H1 (cell line): ENCODE data around the gene CIAO3. TPM values are rescaled to one million over a fixed set of nuclear protein-coding genes. Genes with fewer than 3 reads are reported as not detected.

Experiments
- CTCF ChIA-PET: fragments of 300-600 bp; sonication (Branson Sonifier 250); formaldehyde crosslinking; loops from one replicate; lab custom pipeline; 2021; ENCODE audit not compliant: partially characterized antibody; lab: Charles Lee
- POLR2A ChIA-PET: fragments of 300-600 bp; sonication (Branson Sonifier 250); formaldehyde crosslinking; loops from one replicate; lab custom pipeline; 2021; ENCODE audit warnings: inconsistent platforms; ENCODE audit not compliant: partially characterized antibody; lab: Charles Lee
- DNase-seq, 2 experiments: peaks; one replicate each; pipeline versions ENCODE4 v3.0.0 to v3.0.0-alpha.2; 2010 to 2022; ENCODE audit warnings: low spot score in 2 of 2, low read depth in 1 of 2, mixed read lengths in 1 of 2
- FAIRE-seq: peaks from 2 replicates; lab custom pipeline; 2011; peaks lifted over from hg19 to GRCh38; lab: Jason Lieb, UNC
- H2AFZ ChIP-seq: 2 replicates; pipeline ENCODE4 v1.8.1; 2012; ENCODE audit warnings: low read length, inconsistent platforms
- H2AK5ac ChIP-seq: 2 replicates; pipeline ENCODE4 v1.6.1; 2013; ENCODE audit warnings: low read depth, low read length
- H2BK120ac ChIP-seq: replicated peaks from 2 replicates; pipeline ENCODE3; 2013; ENCODE audit warnings: low read depth, low read length, inconsistent platforms
- H2BK12ac ChIP-seq: 2 replicates; pipeline ENCODE4 v1.6.1; 2013; ENCODE audit warnings: low read depth, low read length
- H2BK15ac ChIP-seq: 2 replicates; pipeline ENCODE4 v1.6.1; 2013; ENCODE audit warnings: low read length
- H2BK20ac ChIP-seq: 2 replicates; pipeline ENCODE4 v1.6.1; 2013; ENCODE audit warnings: low read length
- H2BK5ac ChIP-seq: 2 replicates; pipeline ENCODE4 v1.6.1; 2013; ENCODE audit warnings: low read depth, low read length
- H3K14ac ChIP-seq: 2 replicates; pipeline ENCODE4 v1.6.1; 2013; ENCODE audit warnings: inconsistent platforms; ENCODE audit not compliant: insufficient read length
- H3K18ac ChIP-seq: 2 replicates; pipeline ENCODE4 v1.6.1; 2013; ENCODE audit warnings: low read length; ENCODE audit errors: extremely low read depth
- H3K23ac ChIP-seq: 2 replicates; pipeline ENCODE4 v1.6.1; 2013; ENCODE audit warnings: inconsistent platforms; ENCODE audit not compliant: insufficient read length
- H3K23me2 ChIP-seq: 2 replicates; pipeline ENCODE4 v1.6.1; 2013; ENCODE audit warnings: low read depth, low read length
- H3K27ac ChIP-seq: 2 replicates; pipeline ENCODE4 v1.6.1; 2011; ENCODE audit warnings: low read depth, low read length, inconsistent platforms
- H3K27me3 ChIP-seq, 4 experiments: replicated peaks in 1 of 4; 1 replicate in 1 of 4; 2 replicates in 3 of 4; pipeline versions ENCODE4 v1.6.1 to v1.8.1; 2011 to 2013; ENCODE audit warnings: low read length in 3 of 4, mild to moderate bottlenecking in 3 of 4, inconsistent platforms in 2 of 4, mixed read lengths in 2 of 4, moderate library complexity in 1 of 4; ENCODE audit not compliant: control insufficient read depth in 3 of 4, insufficient read depth in 3 of 4; ENCODE audit errors: extremely low read depth in 1 of 4
- H3K36me3 ChIP-seq, 4 experiments: 2 replicates each; pipeline versions ENCODE4 v1.6.1 to v1.8.1; 2011 to 2013; ENCODE audit warnings: mild to moderate bottlenecking in 4 of 4, low read length in 3 of 4, moderate library complexity in 2 of 4, control low read depth in 1 of 4, inconsistent platforms in 1 of 4; ENCODE audit not compliant: insufficient read depth in 4 of 4, control insufficient read depth in 2 of 4
- H3K4ac ChIP-seq: replicated peaks from 2 replicates; pipeline ENCODE3; 2013; ENCODE audit warnings: low read length, low read depth, mixed read lengths, inconsistent platforms; ENCODE audit not compliant: insufficient read length
- H3K4me1 ChIP-seq, 4 experiments: replicated peaks in 1 of 4; 1 replicate in 1 of 4; 2 replicates in 3 of 4; pipeline versions ENCODE4 v1.6.1 to v1.8.1; 2011 to 2013; ENCODE audit warnings: low read length in 3 of 4, inconsistent platforms in 2 of 4, mixed read lengths in 1 of 4; ENCODE audit not compliant: insufficient read depth in 4 of 4, control insufficient read depth in 3 of 4
- H3K4me2 ChIP-seq, 2 experiments: 2 replicates each; pipeline versions ENCODE4 v1.6.1 to v1.8.1; 2011 to 2013; ENCODE audit warnings: low read depth in 2 of 2, low read length in 2 of 2, control low read depth in 1 of 2, inconsistent platforms in 1 of 2, mild to moderate bottlenecking in 1 of 2; ENCODE audit not compliant: insufficient read depth in 1 of 2
- H3K4me3 ChIP-seq, 4 experiments: fragments of 200-600, 300-600 bp in 1 of 4; sonication (generic), shearing (Covaris generic), sonication (Bioruptor Twin) in 1 of 4; 2 replicates each; pipeline versions ENCODE4 v1.5.1 to v1.8.1; 2011 to 2016; ENCODE audit warnings: low read length in 4 of 4, low read depth in 3 of 4, control low read depth in 2 of 4, inconsistent platforms in 2 of 4, mild to moderate bottlenecking in 2 of 4, mixed read lengths in 1 of 4, moderate library complexity in 1 of 4; ENCODE audit not compliant: insufficient read depth in 2 of 4; ENCODE audit errors: extremely low read depth in 1 of 4
- H3K56ac ChIP-seq: replicated peaks from 2 replicates; pipeline ENCODE3; 2013; ENCODE audit warnings: low read depth, mild to moderate bottlenecking, mixed read lengths, low read length, inconsistent platforms; ENCODE audit not compliant: insufficient read length
- H3K79me1 ChIP-seq: 2 replicates; pipeline ENCODE4 v1.6.1; 2013; ENCODE audit warnings: low read depth, low read length, control low read depth
- H3K79me2 ChIP-seq, 2 experiments: 2 replicates each; pipeline versions ENCODE4 v1.6.1 to v1.8.1; 2012 to 2013; ENCODE audit warnings: low read length in 2 of 2, mild to moderate bottlenecking in 2 of 2, inconsistent platforms in 1 of 2; ENCODE audit not compliant: insufficient read depth in 2 of 2, control insufficient read depth in 1 of 2
- H3K9ac ChIP-seq, 4 experiments: replicated peaks in 1 of 4; 1 replicate in 1 of 4; 2 replicates in 3 of 4; pipeline versions ENCODE4 v1.6.1 to v1.8.1; 2011 to 2013; ENCODE audit warnings: low read depth in 3 of 4, low read length in 3 of 4, control low read depth in 2 of 4, mild to moderate bottlenecking in 2 of 4, moderate library complexity in 2 of 4, inconsistent platforms in 1 of 4; ENCODE audit errors: extremely low read depth in 1 of 4
- H3K9me3 ChIP-seq, 2 experiments: 2 replicates each; pipeline versions ENCODE4 v1.6.1 to v1.8.1; 2012 to 2013; ENCODE audit warnings: mild to moderate bottlenecking in 2 of 2, moderate library complexity in 2 of 2, control low read depth in 1 of 2, inconsistent platforms in 1 of 2, low read depth in 1 of 2, low read length in 1 of 2, mixed read lengths in 1 of 2; ENCODE audit not compliant: insufficient read depth in 2 of 2
- H4K20me1 ChIP-seq, 2 experiments: replicated peaks in 1 of 2; 2 replicates each; pipeline versions ENCODE3 to v1.8.1; 2011 to 2013; ENCODE audit warnings: inconsistent platforms in 2 of 2, low read length in 2 of 2, mild to moderate bottlenecking in 1 of 2; ENCODE audit not compliant: insufficient read depth in 2 of 2, control insufficient read depth in 1 of 2
- H4K5ac ChIP-seq: 2 replicates; pipeline ENCODE4 v1.6.1; 2013; ENCODE audit warnings: low read length, low read depth, mixed read lengths, inconsistent platforms; ENCODE audit not compliant: insufficient read length
- H4K8ac ChIP-seq: 2 replicates; pipeline ENCODE4 v1.8.0; 2013; ENCODE audit warnings: mild to moderate bottlenecking, moderate library complexity, low read length, inconsistent platforms; ENCODE audit not compliant: insufficient read depth; ENCODE audit errors: extremely low read depth
- H4K91ac ChIP-seq: replicated peaks from 2 replicates; pipeline ENCODE3; 2013; ENCODE audit warnings: low read length, mixed read lengths, inconsistent platforms; ENCODE audit not compliant: insufficient read length
- CBX5 ChIP-seq: fragments of 300-800, 300-1000 bp; sonication (generic); IDR thresholded peaks from 2 replicates; pipeline ENCODE4 v1.7.1; 2016; ENCODE audit warnings: antibody characterized with exemption, low read length, low read depth
- CEBPB ChIP-seq: IDR thresholded peaks from 2 replicates; pipeline ENCODE4 v1.6.1; 2012; ENCODE audit warnings: low read depth, low read length
- GTF2F1 ChIP-seq: IDR thresholded peaks from 2 replicates; pipeline ENCODE4 v1.6.1; 2012; ENCODE audit warnings: low read depth, low read length, improper control_type of control experiment, borderline replicate concordance
- HDAC2 ChIP-seq, 2 experiments: fragments of 300-600 bp in 1 of 2; sonication (generic) in 1 of 2; IDR thresholded peaks; 2 replicates each; pipeline ENCODE4 v1.6.1; 2011 to 2012; ENCODE audit warnings: low read depth in 2 of 2, low read length in 2 of 2, mild to moderate bottlenecking in 2 of 2, moderate library complexity in 2 of 2, borderline replicate concordance in 1 of 2, inconsistent platforms in 1 of 2
- HDAC6 ChIP-seq: IDR thresholded peaks from one replicate; pipeline ENCODE4 v1.7.1; 2012; ENCODE audit warnings: low read depth, mild to moderate bottlenecking, inconsistent platforms, low read length, moderate library complexity
- KDM1A ChIP-seq: fragments of 200-600, 300-600 bp; sonication (generic); IDR thresholded peaks from 2 replicates; pipeline ENCODE4 v1.7.1; 2016; ENCODE audit warnings: mild to moderate bottlenecking, low read length, borderline replicate concordance
- MAFK ChIP-seq: IDR thresholded peaks from 2 replicates; pipeline ENCODE4 v1.6.1; 2012; ENCODE audit warnings: low read depth, mild to moderate bottlenecking, improper control_type of control experiment, low read length
- POLR2A ChIP-seq, 2 experiments: IDR thresholded peaks; 1 replicate in 1 of 2; 2 replicates in 1 of 2; pipeline ENCODE4 v1.6.1; 2011; ENCODE audit warnings: low read depth in 2 of 2, low read length in 2 of 2, mild to moderate bottlenecking in 2 of 2; ENCODE audit errors: control extremely low read depth in 1 of 2
- TBP ChIP-seq: IDR thresholded peaks from 2 replicates; pipeline ENCODE4 v1.6.1; 2011; ENCODE audit warnings: low read depth, low read length, improper control_type of control experiment
- ZNF274 ChIP-seq: IDR thresholded peaks from 2 replicates; pipeline ENCODE4 v1.7.0; 2012; ENCODE audit warnings: low read length, borderline replicate concordance; ENCODE audit errors: extremely low read depth
- WGBS, 2 experiments: shearing (Covaris generic) in 1 of 2; methylation state at CpG; one replicate each; pipeline versions ENCODE4 v1.1.6 to v1.1.7; 2013 to 2015; ENCODE audit warnings: low lambda C conversion rate in 2 of 2, mixed read lengths in 2 of 2, inconsistent platforms in 1 of 2, low coverage in 1 of 2, missing lambda C conversion rate in 1 of 2; ENCODE audit not compliant: insufficient replicate concordance in 2 of 2, insufficient coverage in 1 of 2, insufficient read length in 1 of 2; ENCODE audit errors: extremely low coverage in 1 of 2, missing lambda C conversion rate in 1 of 2; 5-methylcytosine and 5-hydroxymethylcytosine counted together
- polyA plus RNA-seq, 7 experiments: library from polyadenylated mRNA; depleted of rRNA in 3 of 7; stranded (reverse) in 5 of 7; unstranded in 2 of 7; fragments of >200 nt in 5 of 7; fragments of 200-250 nt in 2 of 7; gene quantifications; 1 replicate in 5 of 7; 2 replicates in 1 of 7; 4 replicates in 1 of 7; pipeline versions ENCODE4 v1.2.1 to v1.2.3, GENCODE V29; 2011 to 2013; ENCODE audit warnings: missing spikeins in 2 of 7, mixed read lengths in 2 of 7
- total RNA-seq: library from RNA; stranded (reverse); fragmentation: NEBNext Ultra II Directional; extraction: Animal tissue kit (Norgen Biotek cat#: 25700); gene quantifications from 2 replicates; pipeline ENCODE4 v1.2.1, GENCODE V29; 2021
- TF ChIP-seq, protein P1 (sequence below): IDR thresholded peaks from 2 replicates; pipeline ENCODE4 v1.6.1; 2011; ENCODE audit warnings: low read length, improper control_type of control experiment

Gene CIAO3
- total and polyA plus RNA-seq, 2 of the 8 experiments (the other 6 are each of a cell fraction or from before 2014, with no cell fraction given), result 20.0 to 20.4 TPM

DNA sequence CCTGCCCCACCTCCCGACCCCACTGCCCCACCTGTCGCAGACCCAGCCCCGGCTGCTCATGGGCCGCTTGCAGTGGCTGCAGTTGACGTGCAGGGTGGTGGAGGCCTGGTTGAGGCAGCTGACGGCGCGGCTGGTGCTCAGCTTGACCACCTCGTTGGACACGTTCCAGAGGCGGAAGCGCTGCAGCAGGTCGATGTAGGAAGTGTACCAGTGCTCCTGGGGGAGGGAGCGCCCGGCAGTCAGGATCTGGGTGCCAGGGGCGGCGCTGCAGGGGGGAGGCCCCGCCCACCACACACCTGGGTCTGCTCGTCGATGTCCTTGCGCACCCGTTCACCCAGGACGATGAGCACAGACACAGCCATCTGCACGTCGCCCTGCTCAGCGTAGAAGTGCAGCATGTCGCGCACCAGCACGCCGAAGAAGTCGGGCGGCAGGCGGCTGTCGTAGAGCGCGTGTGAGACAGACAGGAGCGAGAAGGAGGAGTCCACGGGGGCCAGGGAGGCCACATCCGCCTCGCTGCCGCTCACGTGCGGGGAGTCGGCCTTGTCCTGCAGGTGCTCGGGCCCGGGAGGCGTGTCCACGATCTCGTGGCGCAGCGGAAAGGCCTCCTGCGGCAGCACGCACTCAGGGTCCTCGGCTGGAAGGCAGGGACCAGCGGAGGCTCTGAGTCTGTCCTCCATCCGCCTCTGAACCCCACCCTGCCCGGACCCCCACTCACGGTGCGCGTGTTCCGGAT, 55.7 kb downstream of the CIAO3 start:
- Histone ChIP-seq H3K56ac (no peak overlapping the region), H3K9me3 (no peaks in the 10 kb centered on the region), H3K9ac (no peak overlapping the region), H2BK15ac (no peak overlapping the region), H3K79me2 (peaks cover 0 to 12% of the 10 kb centered on the region in 2 experiments; a peak in 1 of 4 replicates), H3K14ac (no peak overlapping the region), H3K36me3 (peaks cover 4 to 28% (median 15%) of the 10 kb centered on the region in 4 experiments; a peak in 7 of 8 replicates), H2AFZ (no peak overlapping the region), H4K20me1 (peaks cover 4 to 35% of the 10 kb centered on the region in 2 experiments), H2BK12ac (no peak overlapping the region), H2BK120ac (no peak overlapping the region), H3K23me2 (peaks cover 17% of the 10 kb centered on the region), H3K18ac (no peak overlapping the region), H2AK5ac (no peak overlapping the region; the same call in 1 of the 2 replicates), H4K5ac (no peak overlapping the region), H3K27ac (no peak overlapping the region)
- no peak for FAIRE-seq
- WGBS, 2 experiments, result 94% methylated on average over 40 of the region's 61 CpGs; no CpG with 5 or more reads in 1 of the 2 experiments
- TF ChIP-seq MAFK, result no peak
- no peak for TF ChIP-seq HDAC6
- TF ChIP-seq HDAC2 (IDR thresholded peaks at IDR 0.05; ENCODE audit: borderline replicate concordance in 1 of 2, low read depth in 2 of 2, low read length in 2 of 2), result no peak
- TF ChIP-seq POLR2A (IDR thresholded peaks at IDR 0.05; ENCODE audit: control extremely low read depth in 1 of 2, low read depth in 2 of 2, low read length in 2 of 2), result no peak
- TF ChIP-seq, protein P1, sequence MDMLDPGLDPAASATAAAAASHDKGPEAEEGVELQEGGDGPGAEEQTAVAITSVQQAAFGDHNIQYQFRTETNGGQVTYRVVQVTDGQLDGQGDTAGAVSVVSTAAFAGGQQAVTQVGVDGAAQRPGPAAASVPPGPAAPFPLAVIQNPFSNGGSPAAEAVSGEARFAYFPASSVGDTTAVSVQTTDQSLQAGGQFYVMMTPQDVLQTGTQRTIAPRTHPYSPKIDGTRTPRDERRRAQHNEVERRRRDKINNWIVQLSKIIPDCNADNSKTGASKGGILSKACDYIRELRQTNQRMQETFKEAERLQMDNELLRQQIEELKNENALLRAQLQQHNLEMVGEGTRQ, result no peak
- no peak for TF ChIP-seq CBX5
- no peak for TF ChIP-seq CEBPB
- no peak for TF ChIP-seq KDM1A
- no peak for TF ChIP-seq GTF2F1
- no peak for TF ChIP-seq ZNF274
- TF ChIP-seq TBP, result no peak
- TF ChIP-seq, all 59 proteins: peak for 0
- no peak overlapping the region for H3K23ac ChIP-seq
- peaks cover 0 to 23% (median 16%) of the 10 kb centered on the region in 4 experiments; a peak in 5 of 7 replicates for H3K4me1 ChIP-seq
- H4K8ac ChIP-seq, result peak overlapping the region; percentile 80
- H4K91ac ChIP-seq, result no peak overlapping the region
- H3K79me1 ChIP-seq, result peaks cover 10% of the 10 kb centered on the region
- H2BK5ac ChIP-seq, result peak overlapping the region; percentile 68; the same call in 1 of the 2 replicates
- no peaks in the 10 kb centered on the region; a peak in 1 of 7 replicates for H3K27me3 ChIP-seq
- DNase-seq, result no peak
- H3K4me3 ChIP-seq, result no peak overlapping the region
- peak overlapping the region in 1 of 2 experiments; percentile 63; a peak in 1 of 4 replicates for H3K4me2 ChIP-seq
- POLR2A ChIA-PET, result interaction anchor here (0.6 to 13.3 kb wide), 14 partner anchors 9 to 455 kb away, joined by 3 to 214 read pairs (median 5); partner anchors contain the start of genes ANTKMT, CHTF18, METRN and RHBDL1
- H2BK20ac ChIP-seq, result no peak overlapping the region
- CTCF ChIA-PET, result interaction anchor here (0.9 to 6.0 kb wide), 8 partner anchors 10 to 314 kb away, joined by 3 to 75 read pairs (median 4); partner anchors contain the start of genes RHBDL1 and RHOT2
- H3K4ac ChIP-seq, result peak overlapping the region; percentile 85
